ENCODE data around the gene BCL10. TPM values are rescaled to one million over a fixed set of nuclear protein-coding genes. Genes with fewer than 3 reads are reported as not detected.

The BCL10 gene
- total RNA-seq, 1 experiment from 2014 or later, result 26.1 TPM

DNA sequence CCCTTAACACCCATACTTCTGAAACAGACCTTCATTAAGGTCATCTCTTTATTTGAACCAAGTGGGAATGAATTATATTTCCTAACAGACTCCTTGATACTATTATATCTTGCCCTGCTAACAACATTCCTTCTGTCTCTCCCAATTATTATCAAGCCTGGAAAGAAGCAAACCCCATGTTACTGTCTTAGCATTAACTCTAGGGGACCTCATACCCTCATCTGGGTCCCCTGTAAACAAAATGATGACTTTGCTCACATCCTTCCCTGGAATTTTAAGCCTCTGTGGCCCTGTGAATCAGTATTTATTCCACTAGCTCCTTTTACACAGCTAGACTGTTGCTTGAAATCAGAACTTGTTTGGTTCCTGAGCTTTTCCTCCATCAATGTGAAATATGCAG lies 38.3 kb upstream of the BCL10 start:
- Histone ChIP-seq H4K91ac (ENCODE audit: insufficient read length, low read depth, low read length) (no peak overlapping the region), H2BK15ac (ENCODE audit: low read depth, low read length) (no peak overlapping the region), H2BK5ac (ENCODE audit: insufficient read length, low read length) (no peak overlapping the region), H3K4me2 (ENCODE audit: insufficient read depth, insufficient read length, low read length) (no peak overlapping the region), H3K79me1 (ENCODE audit: insufficient read depth, low read depth, low read length, poor library complexity, severe bottlenecking) (no peaks in the 10 kb centered on the region), H2BK120ac (ENCODE audit: low read depth, low read length, poor library complexity, severe bottlenecking) (no peak overlapping the region), H2AK5ac (ENCODE audit: insufficient read length, low read length) (no peak overlapping the region), H3T11ph (ENCODE audit: low read length) (no peak overlapping the region), H4K5ac (ENCODE audit: insufficient read length, low read depth, low read length) (no peak overlapping the region), H3K4ac (ENCODE audit: low read depth, low read length) (no peak overlapping the region), H2AFZ (ENCODE audit: low read length) (no peak overlapping the region), H3K23me2 (ENCODE audit: insufficient read length, low read depth, low read length, poor library complexity, severe bottlenecking) (no peaks in the 10 kb centered on the region), H3K56ac (ENCODE audit: insufficient read length, low read depth, low read length) (no peak overlapping the region), H4K20me1 (ENCODE audit: control insufficient read depth, insufficient read depth, insufficient read length) (no peaks in the 10 kb centered on the region), H3K79me2 (ENCODE audit: insufficient read depth, low read length) (no peaks in the 10 kb centered on the region), H2BK20ac (ENCODE audit: low read depth, low read length, poor library complexity, severe bottlenecking) (no peak overlapping the region), H3K9me3 (ENCODE audit: control insufficient read depth, low read depth, low read length) (no peaks in the 10 kb centered on the region), H3K18ac (ENCODE audit: insufficient read length, low read depth, low read length) (no peak overlapping the region), H3K9ac (ENCODE audit: extremely low read depth, insufficient read length, low read length) (no peak overlapping the region), H3K23ac (ENCODE audit: insufficient read length, low read depth, low read length) (no peak overlapping the region), H3K14ac (ENCODE audit: insufficient read depth, low read length) (no peak overlapping the region), H3K27ac (ENCODE audit: insufficient read length, low read depth, low read length) (no peak overlapping the region), H4K8ac (replicated peaks; ENCODE audit: insufficient read length, low read depth, low read length) (no peak overlapping the region), H2BK12ac (ENCODE audit: insufficient read length, low read depth, low read length) (no peak overlapping the region), H3K4me1 (ENCODE audit: insufficient read depth, low read length) (no peaks in the 10 kb centered on the region), H3K27me3 (ENCODE audit: insufficient read depth, low read length) (no peaks in the 10 kb centered on the region)
- H3K36me3 Mint-ChIP-seq (ENCODE audit: insufficient read depth in 1 of 3, low read depth in 3 of 3), result no peaks in the 10 kb centered on the region
- H3K27me3 Mint-ChIP-seq (ENCODE audit: low read depth), result no peaks in the 10 kb centered on the region
- H3K9me3 Mint-ChIP-seq, result no peaks in the 10 kb centered on the region
- TF ChIP-seq, protein P1, sequence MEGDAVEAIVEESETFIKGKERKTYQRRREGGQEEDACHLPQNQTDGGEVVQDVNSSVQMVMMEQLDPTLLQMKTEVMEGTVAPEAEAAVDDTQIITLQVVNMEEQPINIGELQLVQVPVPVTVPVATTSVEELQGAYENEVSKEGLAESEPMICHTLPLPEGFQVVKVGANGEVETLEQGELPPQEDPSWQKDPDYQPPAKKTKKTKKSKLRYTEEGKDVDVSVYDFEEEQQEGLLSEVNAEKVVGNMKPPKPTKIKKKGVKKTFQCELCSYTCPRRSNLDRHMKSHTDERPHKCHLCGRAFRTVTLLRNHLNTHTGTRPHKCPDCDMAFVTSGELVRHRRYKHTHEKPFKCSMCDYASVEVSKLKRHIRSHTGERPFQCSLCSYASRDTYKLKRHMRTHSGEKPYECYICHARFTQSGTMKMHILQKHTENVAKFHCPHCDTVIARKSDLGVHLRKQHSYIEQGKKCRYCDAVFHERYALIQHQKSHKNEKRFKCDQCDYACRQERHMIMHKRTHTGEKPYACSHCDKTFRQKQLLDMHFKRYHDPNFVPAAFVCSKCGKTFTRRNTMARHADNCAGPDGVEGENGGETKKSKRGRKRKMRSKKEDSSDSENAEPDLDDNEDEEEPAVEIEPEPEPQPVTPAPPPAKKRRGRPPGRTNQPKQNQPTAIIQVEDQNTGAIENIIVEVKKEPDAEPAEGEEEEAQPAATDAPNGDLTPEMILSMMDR (conservative IDR thresholded peaks at IDR 0.05), result no peak
- peaks cover 0 to 3% of the 10 kb centered on the region in 2 experiments; a peak in 2 of 4 replicates for H3K4me1 Mint-ChIP-seq
- no peak overlapping the region for H3K27ac Mint-ChIP-seq
- no peak overlapping the region for H3K4me3 Mint-ChIP-seq
- no peak for DNase-seq

Data from H9 (cell line).